KMS-11 (cell line): Measurements from ENCODE around the gene C11orf58.
A peak's percentile ranks its signal among the peaks of the same experiment; 100 is the strongest.

Experiments used
- H2AFZ ChIP-seq: fragments of 200-600 bp; sonication (generic); 2 replicates; pipeline ENCODE4 v1.6.1; 2016; ENCODE audit warnings: antibody characterized with exemption, mixed run types, low read depth
- H3K27ac ChIP-seq: fragments of 200-600 bp; sonication (generic); 2 replicates; pipeline ENCODE4 v1.6.1; 2016; ENCODE audit warnings: mild to moderate bottlenecking, mixed run types
- H3K27me3 ChIP-seq: fragments of 200-600 bp; sonication (generic); 2 replicates; pipeline ENCODE4 v1.6.1; 2017; ENCODE audit warnings: mild to moderate bottlenecking, low read depth, mixed run types, moderate library complexity; ENCODE audit not compliant: insufficient read depth
- H3K36me3 ChIP-seq: fragments of 200-600 bp; sonication (generic); 2 replicates; pipeline ENCODE4 v1.6.1; 2017; ENCODE audit warnings: mild to moderate bottlenecking, mixed run types; ENCODE audit not compliant: insufficient read depth
- H3K4me1 ChIP-seq: fragments of 200-600 bp; sonication (generic); 2 replicates; pipeline ENCODE4 v1.6.1; 2016; ENCODE audit warnings: mild to moderate bottlenecking, low read depth, mixed run types; ENCODE audit not compliant: poor library complexity, severe bottlenecking
- H3K4me2 ChIP-seq: fragments of 200-600 bp; sonication (generic); 2 replicates; pipeline ENCODE4 v1.7.0; 2016; ENCODE audit warnings: mild to moderate bottlenecking, mixed run types
- H3K4me3 ChIP-seq: fragments of 200-600 bp; sonication (generic); IDR thresholded peaks from 2 replicates; pipeline ENCODE4 v1.6.1; 2017; ENCODE audit warnings: low read depth, low read length, mixed read lengths; ENCODE audit not compliant: insufficient read depth
- H3K79me2 ChIP-seq: fragments of 200-600 bp; sonication (generic); 2 replicates; pipeline ENCODE4 v1.6.1; 2016; ENCODE audit warnings: low read depth, mixed run types; ENCODE audit not compliant: insufficient read depth
- H3K9ac ChIP-seq: fragments of 200-600 bp; sonication (generic); 2 replicates; pipeline ENCODE4 v1.6.1; 2016; ENCODE audit warnings: mild to moderate bottlenecking, mixed run types
- H4K20me1 ChIP-seq: fragments of 200-600 bp; sonication (generic); 2 replicates; pipeline ENCODE4 v1.6.1; 2016; ENCODE audit warnings: mild to moderate bottlenecking, mixed run types; ENCODE audit not compliant: insufficient read depth
- TF ChIP-seq, protein P1 (sequence below): fragments of 200-600 bp; sonication (generic); conservative IDR thresholded peaks from 2 replicates; pipeline ENCODE4 v1.6.1; 2017; ENCODE audit warnings: low read depth, mild to moderate bottlenecking, antibody characterized with exemption, low read length, moderate library complexity, mixed read lengths

C11orf58 gene

DNA sequence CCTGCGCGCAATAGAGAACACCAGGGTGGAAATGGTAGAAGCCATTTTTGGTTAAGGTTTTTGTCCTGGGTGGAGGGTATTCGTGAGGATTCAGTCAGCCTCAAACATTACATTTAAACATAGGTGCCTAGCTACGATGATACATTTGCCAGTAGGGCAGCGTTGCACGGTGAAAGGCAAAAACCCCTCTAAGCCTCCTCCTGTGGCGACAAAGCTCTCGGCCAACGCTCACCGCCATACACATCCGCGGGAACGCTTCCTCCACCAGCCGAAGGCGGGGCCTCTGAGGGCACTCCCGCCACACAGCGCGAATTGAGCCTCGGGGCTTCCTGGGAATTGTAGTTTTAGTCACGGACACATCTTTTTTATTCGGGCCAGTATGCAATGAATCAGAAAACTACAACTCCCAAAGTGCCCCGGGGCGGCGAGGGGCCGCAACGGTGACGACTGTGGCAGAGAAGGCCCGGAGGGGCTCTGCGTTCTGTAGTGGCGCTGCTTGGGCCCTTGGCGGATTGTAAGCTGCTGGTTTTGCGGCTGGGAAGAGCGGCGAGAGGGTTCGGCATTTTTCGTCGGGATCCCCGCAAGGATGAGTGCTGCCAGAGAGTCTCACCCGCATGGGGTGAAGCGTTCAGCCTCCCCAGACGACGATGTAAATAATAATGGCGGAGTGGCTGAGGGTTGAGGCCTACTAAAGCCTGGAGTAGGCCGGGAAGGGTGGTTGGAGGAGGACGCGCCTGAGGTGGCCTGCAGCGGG, at the start of gene C11orf58:
Gene C11orf58, plus strand, starts transcription at position 455 of the 754 bp plus-strand sequence. Its CDS starts 132 bp downstream, at position 587.
- peaks cover 22% of the 10 kb centered on the region for H3K4me1 ChIP-seq
- H3K27me3 ChIP-seq, result no peaks in the 10 kb centered on the region
- H4K20me1 ChIP-seq, result no peaks in the 10 kb centered on the region
- H3K36me3 ChIP-seq, result no peaks in the 10 kb centered on the region
- H3K9ac ChIP-seq, result peak within 1 kb of the TSS; percentile 96
- peaks cover 45% of the 10 kb centered on the region for H3K79me2 ChIP-seq
- H2AFZ ChIP-seq, result peak within 1 kb of the TSS; percentile 81
- H3K4me3 ChIP-seq, result no peak within 1 kb of the TSS
- H3K4me2 ChIP-seq, result peak within 1 kb of the TSS; percentile 71
- TF ChIP-seq, protein P1, sequence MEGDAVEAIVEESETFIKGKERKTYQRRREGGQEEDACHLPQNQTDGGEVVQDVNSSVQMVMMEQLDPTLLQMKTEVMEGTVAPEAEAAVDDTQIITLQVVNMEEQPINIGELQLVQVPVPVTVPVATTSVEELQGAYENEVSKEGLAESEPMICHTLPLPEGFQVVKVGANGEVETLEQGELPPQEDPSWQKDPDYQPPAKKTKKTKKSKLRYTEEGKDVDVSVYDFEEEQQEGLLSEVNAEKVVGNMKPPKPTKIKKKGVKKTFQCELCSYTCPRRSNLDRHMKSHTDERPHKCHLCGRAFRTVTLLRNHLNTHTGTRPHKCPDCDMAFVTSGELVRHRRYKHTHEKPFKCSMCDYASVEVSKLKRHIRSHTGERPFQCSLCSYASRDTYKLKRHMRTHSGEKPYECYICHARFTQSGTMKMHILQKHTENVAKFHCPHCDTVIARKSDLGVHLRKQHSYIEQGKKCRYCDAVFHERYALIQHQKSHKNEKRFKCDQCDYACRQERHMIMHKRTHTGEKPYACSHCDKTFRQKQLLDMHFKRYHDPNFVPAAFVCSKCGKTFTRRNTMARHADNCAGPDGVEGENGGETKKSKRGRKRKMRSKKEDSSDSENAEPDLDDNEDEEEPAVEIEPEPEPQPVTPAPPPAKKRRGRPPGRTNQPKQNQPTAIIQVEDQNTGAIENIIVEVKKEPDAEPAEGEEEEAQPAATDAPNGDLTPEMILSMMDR, result no peak
- peak within 1 kb of the TSS; percentile 83 for H3K27ac ChIP-seq

DNA sequence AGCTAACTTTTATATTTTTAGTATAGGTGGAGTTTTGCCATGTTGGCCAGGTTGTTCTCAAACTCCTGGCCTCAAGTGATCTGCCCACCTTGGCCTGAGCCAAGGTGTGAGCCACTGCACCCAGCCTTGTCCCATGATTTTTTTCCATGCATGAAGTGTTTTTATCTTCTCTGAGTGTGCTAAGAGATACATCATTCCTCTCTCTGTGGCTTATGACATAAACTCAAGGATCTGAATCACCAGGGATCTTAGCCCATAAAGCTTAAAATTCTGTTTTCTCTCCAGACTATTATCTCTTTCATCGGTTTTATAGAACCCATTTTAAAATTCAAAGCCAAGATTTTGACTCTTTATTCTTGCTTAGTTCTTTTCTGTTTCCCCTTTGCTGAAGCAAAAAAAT, 48.4 kb upstream of the C11orf58 start:
- Histone ChIP-seq H4K20me1 (no peaks in the 10 kb centered on the region), H3K36me3 (no peaks in the 10 kb centered on the region), H3K27ac (no peak overlapping the region), H3K9ac (no peak overlapping the region), H3K27me3 (no peaks in the 10 kb centered on the region), H3K79me2 (no peaks in the 10 kb centered on the region), H2AFZ (no peak overlapping the region), H3K4me3 (no peak overlapping the region), H3K4me2 (no peak overlapping the region), H3K4me1 (no peaks in the 10 kb centered on the region)
- TF ChIP-seq, protein P1, result no peak

DNA sequence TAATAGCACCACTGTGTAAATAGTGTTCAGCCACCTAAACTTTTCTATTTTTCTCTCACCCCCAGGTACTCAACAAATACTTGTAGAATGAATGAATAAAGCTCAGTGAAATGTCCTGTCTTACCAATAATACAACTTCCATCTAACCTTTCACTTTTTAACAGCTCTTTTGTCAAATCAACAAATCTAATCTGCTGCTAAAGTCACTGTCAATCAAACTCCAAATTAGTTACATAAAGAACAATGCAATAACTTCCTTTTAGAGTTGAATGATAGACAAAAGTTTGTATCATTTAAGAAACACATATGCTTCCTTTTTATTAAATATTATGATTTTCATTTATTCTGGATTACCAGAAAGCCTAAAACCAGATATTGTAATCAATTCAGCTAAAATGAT, 34.7 kb upstream of the C11orf58 start:
- Histone ChIP-seq H3K27me3 (no peaks in the 10 kb centered on the region), H2AFZ (no peak overlapping the region), H3K79me2 (no peaks in the 10 kb centered on the region), H3K9ac (no peak overlapping the region), H3K36me3 (no peaks in the 10 kb centered on the region), H3K4me3 (no peak overlapping the region), H3K27ac (no peak overlapping the region), H3K4me1 (no peaks in the 10 kb centered on the region), H4K20me1 (no peaks in the 10 kb centered on the region), H3K4me2 (no peak overlapping the region)
- TF ChIP-seq, protein P1, result no peak

DNA sequence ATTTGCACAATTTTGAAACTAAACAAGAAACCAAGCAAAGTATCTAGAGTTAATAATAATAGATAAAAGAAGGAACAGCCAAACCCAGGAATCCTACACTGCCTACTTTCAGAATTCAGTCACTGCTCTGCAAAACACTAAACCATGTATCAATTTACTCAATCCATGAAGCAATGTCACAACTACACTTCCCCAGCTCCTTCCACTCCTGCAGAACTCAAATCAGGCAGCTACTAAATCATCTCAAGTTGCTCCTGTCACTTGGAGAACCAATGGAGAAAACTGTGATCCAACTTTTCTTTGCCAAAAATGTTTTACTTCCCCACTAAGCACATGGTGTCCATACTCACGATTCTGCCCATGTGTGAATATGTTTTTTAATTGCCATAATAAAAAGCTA, 24.9 kb upstream of the C11orf58 start:
- H3K4me2 ChIP-seq, result no peak overlapping the region
- TF ChIP-seq, protein P1, result no peak
- no peaks in the 10 kb centered on the region for H3K27me3 ChIP-seq
- no peaks in the 10 kb centered on the region for H4K20me1 ChIP-seq
- no peak overlapping the region for H2AFZ ChIP-seq
- no peaks in the 10 kb centered on the region for H3K79me2 ChIP-seq
- H3K4me1 ChIP-seq, result no peaks in the 10 kb centered on the region
- no peak overlapping the region for H3K9ac ChIP-seq
- H3K36me3 ChIP-seq, result no peaks in the 10 kb centered on the region
- no peak overlapping the region for H3K27ac ChIP-seq
- H3K4me3 ChIP-seq, result no peak overlapping the region
